ENCODE data around the gene CALHM1.

Gene CALHM1

DNA sequence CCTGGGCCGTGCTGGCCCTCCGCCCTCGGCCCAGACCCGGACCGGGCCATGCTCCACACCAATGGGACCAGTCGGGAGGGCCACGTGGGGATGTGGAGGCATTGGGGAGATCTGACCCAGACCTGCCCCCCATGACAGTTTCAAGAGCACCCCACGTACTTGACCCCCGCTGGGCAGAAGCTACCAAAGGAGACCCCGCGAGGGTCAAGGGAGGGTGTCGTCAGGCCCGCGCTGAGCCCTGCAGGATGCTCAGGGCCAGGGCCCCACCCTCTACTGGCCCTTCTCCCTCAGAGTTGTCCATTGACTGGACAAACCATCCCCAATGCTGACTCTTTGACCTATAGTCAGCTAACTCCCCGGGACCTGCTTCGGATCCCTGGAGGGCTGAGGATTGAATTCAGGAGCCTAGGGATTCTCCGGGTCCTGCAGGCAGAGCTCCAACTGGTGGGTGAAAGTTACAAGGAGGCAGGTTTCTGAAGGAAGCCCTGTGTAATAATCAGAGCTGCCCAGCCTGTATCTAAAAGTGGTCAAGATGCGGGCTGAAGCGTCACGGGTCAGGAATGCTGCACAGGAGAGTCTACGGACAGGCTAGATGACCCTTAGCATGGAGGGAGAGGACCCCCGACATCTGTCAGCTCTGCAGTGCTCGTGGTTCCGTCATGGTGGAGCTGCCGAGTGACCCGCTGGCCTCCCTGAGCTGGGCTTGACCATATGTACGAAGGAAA lies 6.0 kb downstream of the CALHM1 start:
- no peak for DNase-seq

DNA sequence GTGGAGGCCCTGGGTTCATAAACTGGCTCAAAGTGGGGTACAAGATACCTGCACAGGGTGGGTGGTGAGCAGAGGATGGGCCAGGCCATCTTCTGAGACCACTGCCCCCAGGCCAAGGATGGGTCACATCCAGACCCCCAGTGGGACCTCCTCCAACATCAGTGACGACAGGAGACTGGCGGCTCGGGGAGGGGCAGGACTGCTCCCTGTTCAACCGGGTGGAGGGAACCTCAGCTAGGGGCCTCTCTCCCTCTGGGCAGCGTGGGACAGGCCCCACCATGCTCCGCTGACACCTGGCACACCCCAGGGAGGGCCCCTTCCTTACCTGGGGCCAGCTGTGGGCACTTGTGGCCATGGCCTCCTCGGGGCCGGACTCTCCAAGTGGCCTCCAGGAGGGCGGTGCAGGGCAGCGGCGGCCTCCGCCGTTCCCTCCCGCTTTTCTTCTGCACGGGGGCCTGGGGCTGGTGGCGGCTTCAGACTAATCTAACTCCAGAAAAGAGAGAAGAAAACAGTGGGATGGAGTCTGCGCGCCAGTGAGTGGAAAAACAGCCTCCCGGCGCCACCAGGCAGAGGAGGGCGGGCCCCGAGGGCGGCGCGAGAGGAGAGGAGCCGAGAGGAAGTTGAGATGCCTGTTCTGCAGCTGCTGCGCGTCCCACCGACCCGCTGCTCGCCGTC lies 6.7 kb downstream of the CALHM1 start, which contains the start of gene CALHM2:
Gene CALHM2 (minus strand): TSS at position 540 of the 675 bp plus-strand sequence. CDS start 2,429 bp downstream, outside the sequence.
- peak; percentile 44 for DNase-seq

DNA sequence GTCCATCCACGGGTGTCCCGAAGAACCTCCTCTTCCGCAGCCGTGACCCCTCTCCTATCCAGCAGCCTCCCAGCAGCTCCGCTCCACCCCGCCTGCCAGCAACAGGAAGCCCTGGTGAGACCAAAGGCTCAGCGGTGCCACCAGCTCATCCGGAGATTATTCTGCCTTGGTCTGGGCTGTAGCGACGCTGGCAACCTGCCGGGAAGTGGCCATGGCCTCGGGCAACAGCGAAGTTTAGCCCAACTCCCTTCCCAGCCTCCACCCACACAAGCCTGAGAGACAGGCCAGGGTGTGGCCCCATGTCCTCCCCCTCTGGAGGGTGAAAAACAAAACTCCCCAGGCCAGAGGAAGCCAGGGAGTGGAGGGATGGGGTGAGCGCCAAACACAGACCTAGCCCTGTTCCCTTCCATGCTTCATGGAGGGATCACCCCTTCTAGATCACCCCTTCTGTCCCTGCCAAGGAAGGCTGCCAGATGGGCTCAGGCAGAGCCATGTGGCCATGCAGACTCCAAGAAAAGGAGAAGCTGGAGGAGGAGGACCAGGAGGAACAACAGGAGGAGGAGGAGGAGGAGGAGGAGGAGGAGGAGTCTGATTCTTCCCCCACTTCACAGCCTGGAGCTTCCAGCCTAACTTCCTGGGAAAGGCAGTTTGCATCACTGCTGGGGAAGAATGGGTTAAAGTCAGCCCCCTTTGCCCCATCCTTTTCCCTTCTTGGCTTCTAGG lies 7.4 kb downstream of the CALHM1 start:
- no peak for DNase-seq

DNA sequence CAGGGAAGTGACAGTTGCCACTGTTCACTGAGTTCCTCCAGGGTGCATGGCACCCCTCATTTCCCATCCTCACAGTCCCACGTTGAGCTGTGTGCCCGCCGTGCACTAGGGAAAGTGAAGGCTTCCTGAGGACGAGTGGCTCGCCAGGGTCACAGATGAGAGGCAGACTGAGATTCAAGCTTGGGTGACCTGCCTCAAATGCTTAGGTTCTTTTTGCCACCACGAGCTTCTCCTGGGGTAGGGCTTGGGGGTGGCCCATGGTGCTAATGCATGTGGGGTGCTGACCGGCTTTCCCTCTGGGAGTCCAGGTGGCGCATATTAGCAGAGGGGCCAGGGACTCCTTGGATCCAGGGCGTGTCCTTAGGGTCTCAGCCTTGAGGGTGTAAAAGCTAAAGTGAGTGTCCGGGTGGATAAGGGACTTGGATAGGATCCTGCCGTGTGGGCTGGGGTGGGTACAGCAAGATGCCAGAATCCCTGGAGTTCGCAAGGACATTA lies 8.5 kb downstream of the CALHM1 start:
- no peak for DNase-seq

DNA sequence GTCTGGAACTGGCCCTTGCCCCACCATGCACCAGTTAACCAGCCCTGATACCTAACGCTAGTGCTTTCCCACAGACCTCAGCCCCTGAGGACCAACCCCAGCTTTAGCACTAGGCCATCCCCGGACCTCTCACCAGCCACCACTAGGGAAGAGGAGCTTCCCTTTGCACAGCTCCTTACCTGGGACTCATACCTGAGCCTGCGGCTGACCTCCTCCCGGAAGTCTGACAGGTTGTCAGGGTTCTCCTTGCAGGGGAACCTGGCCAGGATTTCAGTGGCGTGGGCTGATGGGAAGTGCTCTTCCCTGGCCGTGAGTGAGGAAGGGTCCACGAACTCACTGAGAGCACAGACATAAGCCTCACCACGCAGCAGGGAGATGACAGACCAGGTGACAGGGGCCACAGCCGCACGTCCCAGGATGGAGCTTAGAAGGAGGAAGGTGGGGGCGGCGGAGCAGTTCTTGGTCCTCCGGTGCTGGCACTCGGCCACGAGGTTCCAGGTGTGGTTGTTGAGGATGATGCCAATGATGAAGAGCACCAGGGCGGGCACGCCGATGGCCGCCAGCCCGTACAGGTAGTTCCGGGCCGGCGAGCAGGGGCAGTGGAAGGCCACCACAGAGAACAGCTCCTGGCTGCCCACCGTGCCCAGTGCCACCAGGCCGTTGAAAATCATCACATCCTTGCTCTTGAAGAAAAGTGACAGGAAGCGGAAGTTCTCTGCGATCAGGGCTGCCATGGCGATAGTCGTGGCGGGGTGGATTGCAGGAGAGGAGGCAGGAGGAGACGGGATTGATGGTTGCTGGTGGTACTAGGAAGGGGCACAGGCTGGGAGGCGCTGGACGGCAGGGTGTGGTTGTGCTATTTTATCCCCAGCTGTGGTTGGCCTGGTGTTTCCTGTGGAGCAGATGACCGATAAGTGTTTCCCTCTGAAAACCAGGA lies 9.2 kb downstream of the CALHM1 start:
- DNase-seq, result no peak

DNA sequence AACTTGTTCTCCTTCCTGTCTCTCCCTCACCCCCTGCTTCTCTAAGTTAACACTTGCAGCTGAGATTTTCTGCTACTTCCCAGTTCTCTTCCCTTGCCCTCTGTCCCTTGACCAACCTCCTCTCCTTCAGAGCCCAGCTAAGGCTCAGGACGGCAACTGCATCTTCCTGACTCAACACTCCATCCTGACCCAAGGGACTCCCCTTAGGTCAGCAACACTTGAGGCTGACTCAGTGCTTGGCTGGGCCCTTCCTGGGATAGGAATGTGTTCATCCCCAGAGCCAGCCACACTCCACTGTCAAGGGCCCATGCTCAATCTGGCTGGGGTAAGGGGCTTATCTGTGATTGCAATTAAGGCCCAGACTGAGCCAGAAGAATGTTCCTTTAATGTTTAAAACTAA lies 10.0 kb downstream of the CALHM1 start:
- DNase-seq, result no peak

DNA sequence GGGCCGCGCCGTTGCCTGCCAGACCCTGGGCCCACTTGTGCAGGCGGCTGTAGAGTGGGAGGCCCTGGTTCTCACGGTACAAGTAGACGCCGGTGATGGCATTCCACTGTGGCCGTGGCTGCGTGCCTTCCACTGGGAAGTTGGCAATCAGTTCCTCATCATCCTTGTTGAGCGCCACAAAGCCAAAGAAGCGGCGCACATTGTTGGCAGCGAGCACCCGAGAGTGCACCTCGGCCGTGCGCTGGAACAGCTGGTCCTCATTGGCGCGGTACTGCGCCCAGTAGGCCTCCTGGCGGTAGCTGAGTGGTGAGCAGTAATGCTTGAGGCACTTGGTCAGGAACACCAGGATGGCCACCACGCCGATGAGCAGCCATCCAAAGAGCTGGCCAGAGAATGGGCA lies 11.5 kb downstream of the CALHM1 start:
- DNase-seq, result no peak

DNA sequence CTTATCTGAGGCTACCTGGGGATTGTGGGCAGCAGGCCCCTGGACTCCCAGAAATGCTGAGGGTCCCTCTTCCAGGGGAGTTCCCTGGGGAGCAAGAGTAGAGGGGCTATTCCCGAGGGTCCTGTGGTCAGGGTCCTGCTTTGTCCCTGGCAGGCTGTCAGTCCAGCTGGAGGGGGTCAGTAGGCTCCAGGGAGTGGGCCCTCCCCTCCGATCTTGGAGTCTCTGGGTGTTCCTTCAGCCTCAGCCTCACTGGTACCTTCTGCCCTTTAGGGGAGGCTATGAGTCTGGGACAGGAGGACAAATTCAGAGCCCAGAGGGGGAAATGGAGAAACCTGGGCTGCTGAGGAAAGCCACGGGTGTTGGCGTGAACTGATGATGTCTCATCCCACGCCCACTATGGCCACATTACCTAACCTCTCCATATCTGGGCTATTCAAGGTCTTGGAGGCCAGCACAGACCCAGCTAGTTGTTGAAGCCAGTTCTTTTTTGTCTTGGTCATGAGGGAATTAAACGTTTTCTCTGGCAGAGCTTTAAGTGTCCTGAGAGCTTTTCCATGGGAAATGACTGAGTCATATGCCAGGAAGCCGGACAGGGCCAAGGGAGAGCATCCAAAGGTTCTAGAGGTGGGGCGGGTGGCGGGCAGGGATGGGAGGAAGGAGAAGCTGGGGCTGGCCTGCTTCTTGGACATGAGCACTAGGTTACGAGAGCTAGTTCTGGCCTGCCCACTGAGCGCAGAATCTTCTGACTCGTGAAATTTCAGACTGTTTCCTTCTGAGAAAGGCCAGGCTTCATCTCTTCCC lies 12.7 kb downstream of the CALHM1 start:
- no peak for DNase-seq

DNA sequence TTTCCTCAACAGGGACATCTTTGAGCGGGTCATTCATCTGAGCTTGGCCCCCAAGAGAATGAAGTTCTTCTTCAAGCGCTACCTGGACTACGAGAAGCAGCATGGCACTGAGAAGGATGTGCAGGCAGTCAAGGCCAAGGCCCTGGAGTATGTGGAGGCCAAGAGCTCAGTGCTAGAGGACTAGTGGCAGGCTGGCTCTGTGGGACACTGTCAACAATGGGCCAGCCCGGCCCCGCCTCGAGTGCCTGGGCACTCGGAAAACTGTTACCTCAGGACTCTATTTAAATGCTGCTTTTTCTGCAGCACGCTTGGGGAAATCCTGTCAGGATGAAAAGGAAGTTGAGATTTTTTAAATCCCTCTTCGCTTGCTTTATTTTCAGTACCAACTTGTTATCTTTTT lies 13.3 kb downstream of the CALHM1 start:
- no peak for DNase-seq

DNA sequence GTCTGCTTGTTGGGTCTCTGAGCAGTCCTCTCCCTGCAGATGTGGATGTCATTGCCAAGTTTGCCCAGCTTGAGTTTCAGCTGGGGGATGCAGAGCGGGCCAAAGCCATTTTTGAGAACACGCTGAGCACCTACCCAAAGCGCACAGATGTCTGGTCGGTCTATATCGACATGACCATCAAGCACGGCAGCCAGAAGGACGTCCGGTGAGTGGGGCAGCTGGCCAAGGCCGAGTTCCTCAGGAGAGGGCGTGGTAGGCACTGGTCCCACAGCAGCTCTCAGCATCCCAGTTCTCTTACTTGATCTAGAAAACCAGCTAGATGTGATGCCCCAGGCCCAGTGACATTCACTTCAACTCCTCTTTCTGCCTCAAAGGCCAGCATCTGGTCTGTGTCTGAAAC lies 14.2 kb downstream of the CALHM1 start:
- no peak for DNase-seq

DNA sequence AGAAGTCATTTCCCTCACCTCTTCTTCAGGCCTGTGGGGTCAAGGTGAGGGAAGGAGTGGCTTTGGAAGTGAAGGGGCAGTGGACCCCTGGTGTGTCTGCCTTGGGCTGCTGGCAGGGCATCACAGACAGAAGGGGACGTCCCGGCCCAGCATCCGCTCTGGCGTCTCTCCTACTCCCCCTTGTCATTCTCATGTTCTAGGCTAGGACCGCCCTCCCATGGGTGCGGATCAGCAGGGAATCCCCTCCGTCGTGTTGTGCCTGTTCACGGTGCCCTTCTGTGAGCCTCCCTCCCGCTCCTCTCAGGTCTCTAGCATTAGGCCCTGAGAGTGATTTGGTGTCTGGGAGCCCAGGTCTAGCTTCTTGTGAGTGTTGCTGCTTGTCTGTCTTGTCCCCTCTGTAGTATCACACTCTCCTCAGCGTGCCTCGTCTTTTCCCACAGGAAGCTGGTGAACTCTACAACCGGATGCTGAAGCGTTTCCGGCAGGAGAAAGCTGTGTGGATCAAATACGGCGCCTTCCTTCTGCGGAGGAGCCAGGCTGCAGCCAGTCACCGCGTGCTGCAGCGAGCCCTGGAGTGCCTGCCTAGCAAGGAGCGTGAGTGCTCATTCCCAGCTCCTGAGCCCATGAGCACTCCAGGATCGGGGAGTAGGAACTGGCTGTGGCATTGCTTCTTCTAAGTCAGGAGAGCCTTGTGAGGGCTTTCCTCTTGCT lies 15.1 kb downstream of the CALHM1 start:
- no peak for DNase-seq

DNA sequence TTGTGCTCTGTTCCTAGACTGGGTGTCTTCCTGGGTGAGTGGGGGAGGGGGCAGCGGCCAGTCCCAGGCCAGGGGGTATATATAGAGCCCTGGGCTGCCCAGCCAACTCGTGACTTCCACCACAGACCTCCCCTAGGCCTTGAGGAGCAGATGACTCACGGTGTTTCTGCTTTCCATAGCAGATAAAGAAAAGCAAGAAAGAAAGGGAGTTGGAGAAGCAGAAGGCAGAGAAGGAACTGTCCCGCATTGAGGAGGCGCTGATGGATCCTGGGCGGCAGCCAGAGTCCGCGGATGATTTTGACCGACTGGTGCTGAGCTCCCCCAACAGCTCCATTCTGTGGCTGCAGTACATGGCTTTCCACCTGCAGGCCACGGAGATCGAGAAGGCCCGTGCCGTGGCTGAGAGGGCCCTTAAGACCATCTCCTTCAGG lies 16.7 kb downstream of the CALHM1 start:
- no peak for DNase-seq

DNA sequence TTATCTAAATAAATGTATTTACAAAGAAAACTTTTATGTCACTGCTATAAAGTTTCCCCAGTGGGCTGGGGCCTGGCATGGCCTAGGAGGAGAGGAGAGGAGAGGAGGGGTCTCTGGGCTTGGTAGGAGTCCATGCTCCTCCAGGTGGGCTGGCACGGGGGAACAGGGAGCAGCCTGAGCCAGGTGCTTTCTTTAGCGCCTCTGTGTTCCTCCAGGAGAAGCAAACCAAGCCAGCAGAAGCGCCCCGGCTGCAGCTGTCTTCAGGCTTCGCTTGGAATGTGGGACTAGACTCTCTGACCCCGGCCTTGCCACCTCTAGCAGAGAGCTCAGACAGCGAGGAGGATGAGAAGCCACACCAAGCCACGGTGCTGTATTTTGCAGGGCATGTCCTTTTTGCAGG lies 17.1 kb downstream of the CALHM1 start:
- no peak for DNase-seq

DNA sequence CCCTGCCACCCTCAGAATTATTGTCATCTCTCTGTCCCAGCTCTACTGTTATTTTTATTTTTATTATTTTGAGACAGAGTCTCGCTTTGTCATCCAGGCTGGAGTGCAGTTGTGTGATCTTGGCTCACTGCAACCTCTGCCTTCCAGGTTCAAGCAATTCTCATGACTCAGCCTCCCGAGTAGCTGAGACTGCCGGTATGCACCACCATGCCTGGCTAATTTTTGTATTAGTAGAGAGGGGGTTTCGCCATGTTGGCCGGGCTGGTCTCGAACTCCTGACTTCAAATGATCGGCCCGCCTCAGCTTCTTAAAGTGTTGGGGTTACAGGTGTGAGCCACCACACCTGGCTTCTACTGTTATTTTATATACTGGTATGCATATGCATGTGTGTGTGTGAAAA lies 17.5 kb downstream of the CALHM1 start:
- DNase-seq, result no peak

DNA sequence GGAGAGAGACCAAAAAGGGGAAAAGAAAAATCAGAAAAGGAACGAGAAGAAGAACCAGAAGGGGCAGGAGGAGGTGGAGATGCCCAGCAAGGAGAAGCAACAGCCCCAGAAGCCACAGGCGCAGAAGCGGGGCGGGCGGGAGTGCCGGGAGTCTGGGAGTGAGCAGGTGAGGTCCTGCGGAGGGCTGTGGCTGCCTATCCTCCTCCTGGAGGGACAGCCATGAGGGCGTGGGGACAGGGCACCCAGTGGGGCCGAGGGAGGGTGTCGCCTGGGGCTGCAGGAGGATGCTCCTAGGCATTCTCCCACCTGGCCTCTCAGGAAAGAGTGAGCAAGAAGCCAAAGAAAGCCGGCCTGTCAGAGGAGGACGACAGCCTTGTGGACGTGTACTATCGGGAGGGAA lies 18.3 kb downstream of the CALHM1 start:
- no peak for DNase-seq

DNA sequence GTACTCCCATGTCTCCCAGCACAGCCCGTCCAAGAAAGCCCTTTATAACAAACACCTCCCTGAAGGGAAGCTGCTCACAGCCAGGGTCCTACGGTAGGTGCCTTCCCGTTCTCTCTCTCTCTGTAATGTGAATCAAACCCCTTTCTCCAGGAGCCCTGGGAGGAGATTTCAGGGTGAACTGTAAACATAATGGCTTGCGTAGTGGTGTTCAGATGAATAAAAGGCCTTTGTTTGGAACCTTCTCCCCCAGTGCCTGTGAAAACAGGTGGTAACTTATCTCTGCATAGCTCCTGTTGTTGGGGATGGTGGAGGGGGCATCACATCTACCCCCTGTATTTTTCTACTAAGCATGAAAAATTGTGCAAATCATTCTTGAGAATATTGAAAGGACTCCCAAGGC lies 18.9 kb downstream of the CALHM1 start:
- no peak for DNase-seq

DNA sequence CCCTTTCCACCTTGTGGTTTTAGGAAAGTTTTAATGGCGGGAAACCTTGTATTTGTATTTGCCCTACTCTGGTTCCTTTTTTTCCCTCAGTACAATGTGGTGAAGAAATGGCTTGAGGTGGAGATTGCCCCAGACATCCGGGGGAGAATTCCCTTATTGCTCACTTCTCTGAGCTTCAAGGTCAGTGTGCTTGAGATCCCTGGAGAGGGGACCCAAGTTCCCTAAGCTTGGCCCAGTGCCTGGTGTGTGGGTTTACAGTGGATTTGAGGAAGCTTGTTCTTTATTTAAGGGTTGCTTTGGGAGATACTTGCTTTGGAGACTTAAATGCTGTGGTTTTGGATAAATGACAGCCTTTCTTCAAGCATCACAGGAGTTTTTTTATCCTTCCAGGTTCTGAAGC lies 24.8 kb downstream of the CALHM1 start:
- DNase-seq, result no peak

DNA sequence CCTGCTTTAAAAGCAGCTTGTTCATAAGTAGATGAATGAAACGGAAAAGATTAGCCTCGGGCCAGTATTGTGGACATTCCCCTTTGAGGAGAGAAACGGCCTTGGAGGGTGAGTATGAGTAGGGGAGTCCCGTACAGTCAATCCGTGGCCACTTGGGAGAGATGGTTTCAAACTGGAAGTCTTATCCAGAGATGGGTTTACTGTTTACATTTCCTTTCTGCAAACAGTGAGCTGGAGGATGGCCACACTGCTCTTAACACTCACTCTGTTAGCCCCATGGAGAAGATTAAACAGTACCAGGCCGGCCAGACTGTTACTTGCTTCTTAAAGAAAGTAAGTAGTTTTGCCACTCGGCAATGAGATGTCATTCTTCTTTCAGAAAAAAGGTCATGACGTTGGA lies 26.8 kb downstream of the CALHM1 start:
- no peak for DNase-seq

DNA sequence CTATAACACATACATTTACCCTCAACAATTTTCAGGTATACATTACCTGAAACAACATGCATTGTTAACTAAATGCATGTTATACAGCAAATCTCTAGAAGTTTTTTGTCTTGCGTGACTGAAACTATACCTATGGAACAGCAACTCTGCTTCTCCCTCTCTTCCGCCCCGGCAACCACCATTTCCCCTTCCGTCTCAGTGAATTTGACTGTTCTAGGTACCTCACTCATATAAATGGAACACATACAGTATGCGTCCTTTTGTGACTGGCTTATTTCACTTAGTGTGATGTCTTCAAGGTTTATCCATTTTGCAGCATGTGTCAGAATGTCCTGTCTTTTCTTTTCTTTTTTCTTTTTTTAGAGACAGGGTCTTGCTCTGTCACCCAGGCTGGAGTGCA lies 29.1 kb downstream of the CALHM1 start:
- DNase-seq, result no peak

DNA sequence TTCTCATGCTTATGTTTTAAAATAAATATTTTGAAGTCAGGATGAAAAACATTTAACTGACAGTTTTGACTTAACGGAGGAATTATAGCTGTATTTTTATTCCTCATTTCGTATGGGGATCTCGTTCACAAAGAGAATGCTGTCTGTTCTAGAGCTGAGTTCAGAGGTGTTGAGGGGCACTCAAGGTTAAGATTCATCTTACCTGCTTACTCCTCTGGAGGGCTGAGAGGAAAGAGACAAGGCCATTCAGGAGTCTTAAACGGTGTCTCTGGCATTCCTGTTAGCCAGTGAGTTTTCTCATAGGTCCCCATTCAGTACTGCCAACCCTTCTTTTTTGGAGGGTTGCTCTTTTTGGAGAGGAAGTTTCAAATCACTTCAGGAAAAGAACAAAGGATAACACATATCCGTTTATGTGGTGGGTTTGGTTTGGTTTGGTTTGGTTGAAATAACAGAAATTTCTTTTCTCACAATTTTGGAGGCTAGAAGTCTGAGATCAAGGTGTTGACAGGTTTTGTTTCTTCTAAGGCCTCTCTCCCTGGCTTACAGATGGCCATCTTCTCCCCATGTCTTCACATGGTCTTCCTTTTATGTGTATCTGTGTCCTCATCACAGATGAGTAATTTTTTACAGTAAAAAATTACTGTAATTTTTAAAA lies 29.6 kb downstream of the CALHM1 start:
- DNase-seq, result no peak

DNA sequence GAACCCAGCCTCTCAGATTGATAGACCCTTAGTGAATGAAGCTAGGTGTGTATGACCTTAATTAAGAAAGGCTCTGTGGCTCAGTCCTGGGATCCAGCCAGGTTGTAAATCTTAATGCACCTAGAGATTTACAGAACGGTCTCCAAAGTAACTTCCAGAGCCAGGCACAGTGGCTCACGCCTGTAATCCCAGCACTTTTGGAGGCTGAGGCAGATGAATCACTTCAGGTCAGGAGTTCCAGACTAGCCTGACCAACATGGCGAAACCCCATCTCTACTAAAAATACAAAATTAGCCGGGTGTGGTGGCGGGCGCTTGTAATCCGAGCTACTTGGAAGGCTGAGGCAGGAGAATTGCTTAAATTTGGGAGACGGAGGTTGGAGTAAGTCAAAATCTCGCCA lies 30.8 kb downstream of the CALHM1 start:
- DNase-seq, result no peak
